ENCODE results near the gene ALG14. TPM values are rescaled to one million over a fixed set of nuclear protein-coding genes. Genes with fewer than 3 reads are reported as not detected.

ALG14 gene
- total RNA-seq, 3 donors from 2014 or later, result 1.2 to 1.6 (median 1.4) TPM

DNA sequence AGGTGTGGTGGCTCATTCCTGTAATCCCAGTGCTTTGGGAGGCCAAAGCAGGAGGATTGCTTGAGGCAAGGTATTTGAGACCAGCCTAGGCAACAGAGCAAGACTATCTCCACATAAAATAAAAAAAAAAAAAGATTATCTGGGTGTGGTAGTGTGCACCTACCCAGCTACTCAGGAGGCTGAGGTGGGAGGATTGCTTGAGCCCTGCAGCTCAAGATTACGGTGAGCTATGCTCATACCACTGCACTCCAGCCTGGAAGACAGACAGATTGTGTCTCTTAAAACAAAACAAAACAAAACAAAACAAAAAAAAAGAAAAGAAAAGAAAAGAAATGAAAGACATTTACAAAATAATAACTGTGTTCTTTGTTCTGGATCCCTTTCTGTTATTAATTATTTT lies 38.3 kb upstream of the ALG14 start:
- Histone ChIP-seq H3K9me3 (no peaks in the 10 kb centered on the region), H3K27me3 (no peaks in the 10 kb centered on the region), H3K4me3 (no peak overlapping the region), H3K27ac (no peak overlapping the region), H3K36me3 (no peaks in the 10 kb centered on the region), H3K4me1 (no peaks in the 10 kb centered on the region)
- intact Hi-C loops (cut with DNase I; ENCODE audit: low total_unique reads), result no loop called here
- DNase-seq (ENCODE audit: low spot score in 2 of 2), result no peak
- no peak for TF ChIP-seq POLR2AphosphoS5 (IDR thresholded peaks at IDR 0.05)
- TF ChIP-seq, protein P1, sequence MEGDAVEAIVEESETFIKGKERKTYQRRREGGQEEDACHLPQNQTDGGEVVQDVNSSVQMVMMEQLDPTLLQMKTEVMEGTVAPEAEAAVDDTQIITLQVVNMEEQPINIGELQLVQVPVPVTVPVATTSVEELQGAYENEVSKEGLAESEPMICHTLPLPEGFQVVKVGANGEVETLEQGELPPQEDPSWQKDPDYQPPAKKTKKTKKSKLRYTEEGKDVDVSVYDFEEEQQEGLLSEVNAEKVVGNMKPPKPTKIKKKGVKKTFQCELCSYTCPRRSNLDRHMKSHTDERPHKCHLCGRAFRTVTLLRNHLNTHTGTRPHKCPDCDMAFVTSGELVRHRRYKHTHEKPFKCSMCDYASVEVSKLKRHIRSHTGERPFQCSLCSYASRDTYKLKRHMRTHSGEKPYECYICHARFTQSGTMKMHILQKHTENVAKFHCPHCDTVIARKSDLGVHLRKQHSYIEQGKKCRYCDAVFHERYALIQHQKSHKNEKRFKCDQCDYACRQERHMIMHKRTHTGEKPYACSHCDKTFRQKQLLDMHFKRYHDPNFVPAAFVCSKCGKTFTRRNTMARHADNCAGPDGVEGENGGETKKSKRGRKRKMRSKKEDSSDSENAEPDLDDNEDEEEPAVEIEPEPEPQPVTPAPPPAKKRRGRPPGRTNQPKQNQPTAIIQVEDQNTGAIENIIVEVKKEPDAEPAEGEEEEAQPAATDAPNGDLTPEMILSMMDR (IDR thresholded peaks at IDR 0.05), result no peak
- TF ChIP-seq POLR2A (IDR thresholded peaks at IDR 0.05), result no peak

DNA sequence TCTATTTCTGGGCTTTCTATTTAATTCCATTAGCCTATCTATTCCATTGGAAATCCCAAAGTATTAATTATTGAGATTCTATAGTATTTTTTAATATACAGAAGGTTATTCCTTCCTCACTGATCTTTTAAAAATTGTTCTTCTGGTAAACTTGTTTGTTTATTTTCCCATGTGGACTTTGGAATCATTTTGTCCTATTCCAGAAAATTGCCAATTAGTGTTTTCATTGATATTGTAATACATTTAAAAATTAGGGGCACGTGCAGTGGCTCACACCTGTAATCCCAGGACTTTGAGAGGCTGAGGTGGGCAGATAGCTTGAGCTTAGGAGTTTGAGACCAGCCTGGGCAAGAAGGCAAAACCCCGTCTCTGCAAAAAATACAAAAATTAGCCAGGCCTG lies 36.0 kb upstream of the ALG14 start:
- intact Hi-C loops (cut with DNase I; ENCODE audit: low total_unique reads), result no loop called here
- DNase-seq (ENCODE audit: low spot score in 2 of 2), result no peak

DNA sequence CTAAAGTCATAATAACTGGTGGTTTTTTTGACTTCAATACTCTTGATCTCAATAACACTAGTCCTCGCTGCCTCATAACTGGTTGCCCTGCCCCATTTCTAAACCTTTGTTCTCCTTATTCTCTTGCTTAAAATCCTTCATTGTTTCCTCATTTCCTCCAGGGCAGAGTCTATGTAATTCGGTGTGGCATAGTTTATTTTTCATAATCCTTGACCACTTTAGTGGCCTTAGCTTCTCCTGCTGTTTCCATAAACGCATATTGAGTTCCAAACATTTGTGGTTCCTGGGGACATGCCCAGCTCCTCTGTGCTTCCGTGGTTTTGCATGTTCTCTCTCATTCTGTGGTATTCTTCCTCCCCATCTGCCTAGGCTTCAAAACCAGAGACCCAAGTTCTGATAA lies 25.4 kb upstream of the ALG14 start:
- H3K27me3 ChIP-seq, result no peaks in the 10 kb centered on the region
- no peak for DNase-seq (ENCODE audit: low spot score in 2 of 2)
- H3K4me3 ChIP-seq, result no peak overlapping the region
- no peaks in the 10 kb centered on the region for H3K36me3 ChIP-seq
- TF ChIP-seq, protein P1 (IDR thresholded peaks at IDR 0.05), result no peak
- no peak for TF ChIP-seq POLR2AphosphoS5 (IDR thresholded peaks at IDR 0.05)
- TF ChIP-seq POLR2A (IDR thresholded peaks at IDR 0.05), result no peak
- H3K9me3 ChIP-seq, result no peaks in the 10 kb centered on the region
- H3K27ac ChIP-seq, result no peak overlapping the region
- H3K4me1 ChIP-seq, result no peaks in the 10 kb centered on the region
- intact Hi-C loops (cut with DNase I; ENCODE audit: low total_unique reads), result no loop called here

More for the DNA sequence above, 36.0 kb upstream of the ALG14 start:
- H3K9me3 ChIP-seq, result no peaks in the 10 kb centered on the region
- no peak overlapping the region for H3K27ac ChIP-seq
- TF ChIP-seq POLR2A (IDR thresholded peaks at IDR 0.05), result no peak
- TF ChIP-seq, protein P1 (IDR thresholded peaks at IDR 0.05), result no peak
- no peak for TF ChIP-seq POLR2AphosphoS5 (IDR thresholded peaks at IDR 0.05)
- no peaks in the 10 kb centered on the region for H3K27me3 ChIP-seq
- no peaks in the 10 kb centered on the region for H3K4me1 ChIP-seq
- H3K36me3 ChIP-seq, result no peaks in the 10 kb centered on the region
- no peak overlapping the region for H3K4me3 ChIP-seq

DNA sequence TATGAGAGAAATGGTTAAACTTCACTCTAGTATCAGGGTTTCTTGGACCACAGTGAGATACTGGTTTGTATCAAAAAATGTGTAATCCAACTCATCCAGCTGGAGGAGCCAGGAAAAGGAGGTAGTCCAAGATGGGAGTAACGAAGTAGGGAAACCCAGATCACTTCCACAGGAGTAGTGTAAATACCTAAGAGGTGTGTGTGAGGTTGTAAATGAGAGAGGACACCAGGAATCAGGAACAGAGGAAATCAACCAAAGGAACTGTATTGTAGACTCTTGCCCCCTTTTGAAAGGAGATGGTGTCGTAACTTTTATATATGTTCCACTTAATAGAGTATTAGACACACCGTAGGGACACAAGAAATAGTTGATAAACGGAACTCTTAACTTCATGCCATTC lies 24.7 kb upstream of the ALG14 start:
- H3K4me3 ChIP-seq, result no peak overlapping the region
- H3K27me3 ChIP-seq, result no peaks in the 10 kb centered on the region
- H3K36me3 ChIP-seq, result no peaks in the 10 kb centered on the region
- no peak for DNase-seq (ENCODE audit: low spot score in 2 of 2)
- H3K4me1 ChIP-seq, result no peaks in the 10 kb centered on the region
- no peaks in the 10 kb centered on the region for H3K9me3 ChIP-seq
- intact Hi-C loops (cut with DNase I; ENCODE audit: low total_unique reads), result no loop called here
- no peak overlapping the region for H3K27ac ChIP-seq
- TF ChIP-seq POLR2A (IDR thresholded peaks at IDR 0.05), result no peak
- TF ChIP-seq, protein P1 (IDR thresholded peaks at IDR 0.05), result no peak
- TF ChIP-seq POLR2AphosphoS5 (IDR thresholded peaks at IDR 0.05), result no peak

- TF ChIP-seq, protein P1 (IDR thresholded peaks at IDR 0.05), result no peak
- TF ChIP-seq POLR2AphosphoS5 (IDR thresholded peaks at IDR 0.05), result no peak
- no peak for TF ChIP-seq POLR2A (IDR thresholded peaks at IDR 0.05)
- no peak overlapping the region for H3K4me3 ChIP-seq
- DNase-seq (ENCODE audit: low spot score in 2 of 2), result no peak
- intact Hi-C loops (cut with DNase I; ENCODE audit: low total_unique reads), result no loop called here
- no peaks in the 10 kb centered on the region for H3K4me1 ChIP-seq
- no peaks in the 10 kb centered on the region for H3K9me3 ChIP-seq
- no peak overlapping the region for H3K27ac ChIP-seq
- H3K36me3 ChIP-seq, result no peaks in the 10 kb centered on the region
- H3K27me3 ChIP-seq, result no peaks in the 10 kb centered on the region
These were observed 23.6 kb upstream of the ALG14 start for GRCh38 chr1:95096218-95096841.
